Measurements from ENCODE around the gene SLC35G3. TPM values are rescaled to one million over a fixed set of nuclear protein-coding genes. Genes with fewer than 3 reads are reported as not detected.

Gene SLC35G3
- polyA plus RNA-seq, 2 of the 4 experiments (the other 2 are of a cell fraction) = not detected

GRCh38 chr17:35159940-35160339, 34.3 kb downstream of the SLC35G3 start:
- DNase-seq (ENCODE audit: low read depth in 1 of 2, low spot score in 1 of 2) = no peak
- TF ChIP-seq RFX5 (IDR thresholded peaks at IDR 0.05) (no peak), FOXS1 (CRISPR knock-in tag; IDR thresholded peaks at IDR 0.05) (no peak), CBX8 (IDR thresholded peaks at IDR 0.05) (no peak), MAX (IDR thresholded peaks at IDR 0.05) (no peak), KDM5A (IDR thresholded peaks at IDR 0.05) (no peak), CHD4 (IDR thresholded peaks at IDR 0.05; ENCODE audit: borderline replicate concordance) (no peak), RARB (CRISPR knock-in tag; IDR thresholded peaks at IDR 0.05) (no peak), HOXB5 (CRISPR knock-in tag; IDR thresholded peaks at IDR 0.05) (no peak), HES2 (IDR thresholded peaks at IDR 0.05) (no peak), EP300 (IDR thresholded peaks at IDR 0.05) (no peak), EHMT2 (IDR thresholded peaks at IDR 0.05; ENCODE audit: low read depth) (no peak), TFCP2L1 (CRISPR knock-in tag; IDR thresholded peaks at IDR 0.05) (no peak), HEYL (CRISPR knock-in tag; IDR thresholded peaks at IDR 0.05) (no peak)
- TF ChIP-seq, protein P1, sequence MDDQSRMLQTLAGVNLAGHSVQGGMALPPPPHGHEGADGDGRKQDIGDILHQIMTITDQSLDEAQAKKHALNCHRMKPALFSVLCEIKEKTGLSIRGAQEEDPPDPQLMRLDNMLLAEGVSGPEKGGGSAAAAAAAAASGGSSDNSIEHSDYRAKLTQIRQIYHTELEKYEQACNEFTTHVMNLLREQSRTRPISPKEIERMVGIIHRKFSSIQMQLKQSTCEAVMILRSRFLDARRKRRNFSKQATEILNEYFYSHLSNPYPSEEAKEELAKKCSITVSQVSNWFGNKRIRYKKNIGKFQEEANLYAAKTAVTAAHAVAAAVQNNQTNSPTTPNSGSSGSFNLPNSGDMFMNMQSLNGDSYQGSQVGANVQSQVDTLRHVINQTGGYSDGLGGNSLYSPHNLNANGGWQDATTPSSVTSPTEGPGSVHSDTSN (IDR thresholded peaks at IDR 0.05) = no peak
- H3K4me1 ChIP-seq = no peaks in the 10 kb centered on the region
- POLR2A ChIA-PET = no interaction called here
- no peak overlapping the region for H3K27ac ChIP-seq
- CTCF ChIA-PET = interaction anchor here (0.7 to 1.0 kb wide), 4 partner anchors 17 to 588 kb away, joined by 3 read pairs; no protein-coding TSS in a partner anchor
- ATAC-seq = no peak
- no peak overlapping the region for H3K4me3 ChIP-seq
- no peak overlapping the region for H3K4me2 ChIP-seq
- no peaks in the 10 kb centered on the region for H3K9me3 ChIP-seq
- FAIRE-seq = no peak
- 78% methylated on average over 2 of the region's 2 CpGs for WGBS (ENCODE audit: missing lambda C conversion rate)

- Histone ChIP-seq H3K4me1 (no peaks in the 10 kb centered on the region), H3K27ac (no peak overlapping the region), H3K4me2 (no peak overlapping the region), H3K9me3 (no peaks in the 10 kb centered on the region), H3K4me3 (no peak overlapping the region)
- FAIRE-seq = no peak
- ChIA-PET CTCF (interaction anchor here (1.8 kb wide), 1 partner anchor 35 kb away, joined by 4 read pairs; no protein-coding TSS in a partner anchor), POLR2A (no interaction called here)
- DNase-seq (ENCODE audit: low read depth in 1 of 2, low spot score in 1 of 2) = no peak
- 68% methylated on average over 7 of the region's 7 CpGs for WGBS (ENCODE audit: missing lambda C conversion rate)
- no peak for ATAC-seq
- TF ChIP-seq, protein P2, sequence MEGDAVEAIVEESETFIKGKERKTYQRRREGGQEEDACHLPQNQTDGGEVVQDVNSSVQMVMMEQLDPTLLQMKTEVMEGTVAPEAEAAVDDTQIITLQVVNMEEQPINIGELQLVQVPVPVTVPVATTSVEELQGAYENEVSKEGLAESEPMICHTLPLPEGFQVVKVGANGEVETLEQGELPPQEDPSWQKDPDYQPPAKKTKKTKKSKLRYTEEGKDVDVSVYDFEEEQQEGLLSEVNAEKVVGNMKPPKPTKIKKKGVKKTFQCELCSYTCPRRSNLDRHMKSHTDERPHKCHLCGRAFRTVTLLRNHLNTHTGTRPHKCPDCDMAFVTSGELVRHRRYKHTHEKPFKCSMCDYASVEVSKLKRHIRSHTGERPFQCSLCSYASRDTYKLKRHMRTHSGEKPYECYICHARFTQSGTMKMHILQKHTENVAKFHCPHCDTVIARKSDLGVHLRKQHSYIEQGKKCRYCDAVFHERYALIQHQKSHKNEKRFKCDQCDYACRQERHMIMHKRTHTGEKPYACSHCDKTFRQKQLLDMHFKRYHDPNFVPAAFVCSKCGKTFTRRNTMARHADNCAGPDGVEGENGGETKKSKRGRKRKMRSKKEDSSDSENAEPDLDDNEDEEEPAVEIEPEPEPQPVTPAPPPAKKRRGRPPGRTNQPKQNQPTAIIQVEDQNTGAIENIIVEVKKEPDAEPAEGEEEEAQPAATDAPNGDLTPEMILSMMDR (IDR thresholded peaks at IDR 0.05) = no peak
- TF ChIP-seq CEBPB (IDR thresholded peaks at IDR 0.05) = no peak
- TF ChIP-seq USF2 (IDR thresholded peaks at IDR 0.05) = no peak
- TF ChIP-seq FOSB (CRISPR knock-in tag; IDR thresholded peaks at IDR 0.05) = no peak
Measured at GRCh38 chr17:35155246-35155645, 38.9 kb downstream of the SLC35G3 start.

DNA sequence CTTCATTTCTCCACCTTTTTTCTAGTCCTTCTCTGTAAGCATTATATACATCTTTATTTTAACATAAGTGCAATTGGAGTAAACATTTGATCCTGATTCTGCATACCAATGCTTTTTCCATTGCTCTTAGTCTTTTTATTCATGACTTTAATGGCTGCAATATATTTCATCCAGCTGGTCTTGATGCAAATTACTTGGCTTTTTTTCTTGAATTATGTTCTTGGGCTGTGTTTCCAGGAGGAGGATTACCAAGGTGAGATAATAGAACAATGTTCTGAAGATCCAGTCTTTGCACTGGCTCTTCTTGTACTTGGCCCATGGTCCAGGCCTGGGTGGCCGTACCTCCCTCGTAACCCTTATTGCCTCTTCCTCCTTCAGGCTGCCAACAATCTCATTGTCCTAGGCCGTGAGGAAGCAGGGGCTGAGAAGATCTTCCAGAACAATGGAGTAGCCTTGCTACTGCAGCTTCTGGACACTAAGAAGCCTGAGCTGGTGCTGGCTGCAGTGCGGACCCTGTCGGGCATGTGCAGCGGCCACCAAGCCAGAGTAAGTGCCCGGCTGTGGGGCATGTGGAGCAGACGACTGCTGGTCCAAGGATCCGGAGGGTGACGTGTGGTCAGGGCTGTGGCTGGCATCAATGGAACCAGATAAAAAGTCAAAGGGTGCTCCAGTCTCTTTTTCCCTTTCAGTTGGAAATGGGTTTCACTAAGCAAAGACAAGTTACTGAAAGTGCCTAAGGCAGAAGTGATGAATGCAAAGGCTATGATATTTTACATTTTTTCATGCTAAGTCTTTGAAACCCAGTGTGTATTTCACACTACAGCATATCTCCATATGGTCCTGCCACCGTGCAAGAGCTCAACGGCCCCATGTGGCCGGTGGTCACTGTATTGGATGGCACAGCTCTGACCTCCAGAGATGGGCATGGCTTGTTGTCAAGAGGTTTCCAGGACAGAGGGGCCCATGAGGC, 39.7 kb downstream of the SLC35G3 start:
- H3K4me2 ChIP-seq = no peak overlapping the region
- no peak for TF ChIP-seq ZNF302 (CRISPR knock-in tag; IDR thresholded peaks at IDR 0.05)
- TF ChIP-seq KDM1A (IDR thresholded peaks at IDR 0.05; ENCODE audit: low read depth) = no peak
- ChIA-PET POLR2A (no interaction called here), CTCF (interaction anchor here (1.8 kb wide), 1 partner anchor 34 kb away, joined by 4 read pairs; no protein-coding TSS in a partner anchor)
- FAIRE-seq (no peak), DNase-seq (ENCODE audit: low read depth in 1 of 2, low spot score in 1 of 2) (no peak), ATAC-seq (no peak; a peak in 1 of 6 replicates)
- no peak overlapping the region for H3K27ac ChIP-seq
- H3K4me3 ChIP-seq = no peak overlapping the region
- no peaks in the 10 kb centered on the region for H3K9me3 ChIP-seq
- H3K4me1 ChIP-seq = no peaks in the 10 kb centered on the region
- WGBS (ENCODE audit: missing lambda C conversion rate) = 67% methylated on average over 13 of the region's 13 CpGs
